G401.6 (cell line): ENCODE results near the gene C1QTNF3.
"Not testable (repeated sequence)": the region's sequence is repeated elsewhere in the genome, so short reads cannot be mapped to it uniquely, and the experiment has no call there.

Experiments used
- FAIRE-seq: peaks from 2 replicates; lab custom pipeline; 2012; peaks lifted over from hg19 to GRCh38; lab: Jason Lieb, UNC

Gene C1QTNF3

DNA sequence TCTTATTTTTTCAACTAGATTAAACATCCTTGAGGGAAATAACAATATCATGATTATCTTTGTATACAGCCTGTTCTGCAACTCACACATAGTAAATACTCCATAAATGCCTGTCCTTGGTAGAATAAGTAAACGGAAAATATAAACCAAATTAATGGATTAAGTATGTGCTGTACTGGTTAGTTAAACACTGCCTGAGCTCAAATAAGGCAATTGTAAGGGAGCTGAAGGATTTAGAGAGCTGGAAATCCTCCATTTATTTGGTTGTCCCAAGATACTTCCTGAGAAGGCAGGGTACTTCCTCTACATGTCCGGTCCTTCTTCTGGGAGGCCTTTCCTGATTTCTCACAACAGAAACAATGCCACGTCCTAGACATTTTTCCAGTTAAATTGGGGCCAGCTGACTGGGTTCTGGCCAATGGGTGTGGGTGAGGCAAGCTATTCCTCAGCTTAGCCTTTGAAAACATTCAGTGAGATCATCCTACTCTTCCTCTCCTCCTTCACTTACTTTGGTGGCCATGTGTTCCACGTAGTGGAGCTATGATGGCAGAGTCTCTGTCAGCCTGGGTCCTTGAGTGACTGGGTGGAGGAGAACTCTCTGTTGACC, 8.5 kb upstream of the C1QTNF3 start:
- FAIRE-seq, result no peak

DNA sequence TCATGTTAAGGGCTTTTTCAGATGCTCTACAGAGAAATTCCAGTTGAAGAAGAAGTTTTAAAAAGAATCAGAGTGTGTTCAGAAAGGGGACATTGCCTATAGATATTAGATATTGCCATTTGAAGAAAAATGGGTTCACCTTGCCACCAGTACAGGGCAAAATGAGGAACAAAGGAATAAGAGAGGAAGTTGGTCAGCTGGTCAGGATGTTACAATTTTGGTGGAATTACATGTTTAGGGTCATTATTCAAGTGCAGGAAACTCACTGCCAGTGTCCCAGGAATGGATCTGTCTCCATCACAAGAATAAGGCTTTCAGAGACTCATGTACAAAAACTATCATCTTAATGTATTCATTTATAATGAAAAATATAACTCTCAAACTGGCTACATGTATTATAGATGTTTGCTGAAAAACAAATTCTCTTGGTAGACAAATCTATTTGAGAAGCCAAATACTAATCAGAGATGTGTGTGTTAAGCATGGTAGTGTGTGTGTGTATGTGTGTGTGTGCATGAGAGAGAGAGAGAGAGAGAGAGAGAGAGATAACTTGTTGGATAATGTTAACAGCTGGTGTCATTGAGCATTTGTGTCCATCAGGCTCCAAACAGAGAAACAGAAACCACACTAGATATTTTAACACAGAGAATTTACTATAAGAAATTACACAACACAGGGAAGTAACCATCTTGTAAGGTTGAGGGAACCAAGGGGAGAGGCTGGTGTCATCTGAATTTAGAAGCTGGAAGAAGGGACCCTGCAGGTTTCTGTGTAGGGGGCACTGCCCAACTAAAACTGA, 5.0 kb upstream of the C1QTNF3 start:
- no peak for FAIRE-seq

- FAIRE-seq, result no peak
Measured at GRCh38 chr5:34047143-34047542, 4.1 kb upstream of the C1QTNF3 start.

- no peak for FAIRE-seq
Measured at GRCh38 chr5:34045996-34046395, 3.0 kb upstream of the C1QTNF3 start.

DNA sequence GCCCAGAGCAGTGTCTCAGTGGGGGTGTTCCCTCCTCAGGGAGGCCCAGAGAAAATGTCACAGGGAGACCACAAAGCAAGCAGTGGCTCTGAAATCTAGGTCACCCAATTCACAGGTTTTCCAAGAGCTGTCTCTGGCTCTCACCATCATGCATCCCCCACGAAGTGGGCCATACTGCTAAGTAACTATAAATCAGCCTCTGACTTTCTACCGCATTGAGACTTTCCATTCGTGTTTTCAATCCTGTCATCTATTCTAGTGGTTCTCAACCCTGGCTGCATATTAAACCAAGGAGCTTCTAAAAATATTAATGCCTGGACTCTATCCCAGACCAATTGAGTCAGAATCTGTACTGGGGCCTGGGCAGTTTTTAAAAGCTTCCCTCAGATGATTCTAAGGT, 2.0 kb upstream of the C1QTNF3 start:
- FAIRE-seq, result no peak

- no peak for FAIRE-seq
Measured at GRCh38 chr5:34042321-34042720, 692 bp downstream of the C1QTNF3 start.

DNA sequence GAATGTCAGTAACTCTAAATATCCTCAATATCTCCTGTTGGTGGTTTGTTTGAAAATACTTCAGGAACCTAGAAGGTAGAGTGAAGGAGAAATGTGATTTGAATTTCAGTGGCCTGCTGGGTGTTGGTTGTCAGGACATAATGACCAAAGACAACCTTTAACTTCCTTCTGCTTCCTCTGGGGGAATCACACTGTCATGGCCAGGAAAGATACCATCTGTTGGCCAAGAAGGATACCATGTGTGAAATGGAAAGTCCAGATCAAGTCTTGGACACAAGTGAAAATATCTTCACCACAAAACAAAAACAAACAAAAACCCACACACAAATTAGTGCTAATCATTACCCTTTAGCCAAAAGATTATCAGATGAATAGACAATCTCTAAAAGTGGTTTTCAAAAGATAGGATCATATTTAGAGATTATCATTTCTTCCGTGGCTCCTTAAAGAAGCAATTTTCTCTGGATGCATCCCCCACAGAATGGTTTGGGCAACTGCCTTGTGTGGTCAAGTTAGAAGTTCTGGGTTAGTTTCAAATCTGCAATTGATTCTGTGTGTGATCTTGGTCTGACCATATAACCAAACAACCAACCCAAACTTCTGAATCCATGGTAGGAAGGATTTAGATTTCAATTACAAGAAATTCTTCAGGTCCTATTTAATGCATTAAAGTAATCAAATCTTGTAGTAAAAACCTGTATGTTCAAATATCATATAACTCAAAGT, 1.6 kb downstream of the C1QTNF3 start:
- FAIRE-seq, result no peak

- no peak for FAIRE-seq
Measured at GRCh38 chr5:34040472-34040871, 2.5 kb downstream of the C1QTNF3 start.

- no peak for FAIRE-seq
Measured at GRCh38 chr5:34039398-34040157, 3.4 kb downstream of the C1QTNF3 start.

GRCh38 chr5:34038838-34039237, 4.2 kb downstream of the C1QTNF3 start:
- FAIRE-seq, result no peak

DNA sequence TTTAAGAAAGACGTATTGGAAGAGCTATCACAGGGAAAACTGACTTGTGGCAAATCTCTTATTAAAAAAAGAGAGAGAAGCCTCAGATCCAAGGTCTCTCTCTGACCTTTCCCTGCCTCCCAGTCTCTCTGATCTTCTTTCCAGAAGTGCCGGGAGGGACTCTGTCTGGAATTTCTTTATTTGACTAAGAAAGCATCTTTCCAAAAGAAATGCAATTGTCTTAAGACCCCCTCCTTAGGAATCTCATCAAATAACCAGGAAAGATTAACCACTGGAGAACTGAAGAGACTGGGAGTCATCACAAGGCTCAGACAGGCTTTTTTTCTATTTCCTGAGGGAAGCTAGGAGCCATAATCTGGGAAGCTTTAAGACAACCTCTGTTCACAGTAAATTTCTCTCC, 4.6 kb downstream of the C1QTNF3 start:
- FAIRE-seq, result no peak

DNA sequence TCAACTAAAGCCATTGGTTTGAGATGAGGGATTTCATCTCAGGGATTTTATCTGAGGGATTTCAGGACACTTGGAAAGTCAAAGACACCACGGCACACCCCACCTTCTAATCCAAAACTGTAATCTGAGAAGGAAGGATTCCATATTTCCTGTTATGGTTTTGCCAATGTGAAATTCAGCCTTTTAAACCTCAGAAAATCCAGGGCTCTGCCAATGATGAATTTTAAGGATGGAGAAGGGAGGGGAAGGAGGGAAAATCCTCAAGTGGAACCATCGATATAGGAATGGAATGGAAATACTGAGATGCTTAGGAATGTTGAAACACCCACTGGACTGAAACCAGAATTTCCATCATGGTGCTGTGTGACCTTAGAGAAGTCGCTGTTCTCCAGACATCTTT, 5.3 kb downstream of the C1QTNF3 start:
- no peak for FAIRE-seq

- FAIRE-seq, result no peak
Measured at GRCh38 chr5:34035756-34036155, 7.3 kb downstream of the C1QTNF3 start.

GRCh38 chr5:34034534-34035327, 8.3 kb downstream of the C1QTNF3 start:
- no peak for FAIRE-seq

- FAIRE-seq, result no peak
Measured at GRCh38 chr5:34031966-34032365, 11.0 kb downstream of the C1QTNF3 start.

DNA sequence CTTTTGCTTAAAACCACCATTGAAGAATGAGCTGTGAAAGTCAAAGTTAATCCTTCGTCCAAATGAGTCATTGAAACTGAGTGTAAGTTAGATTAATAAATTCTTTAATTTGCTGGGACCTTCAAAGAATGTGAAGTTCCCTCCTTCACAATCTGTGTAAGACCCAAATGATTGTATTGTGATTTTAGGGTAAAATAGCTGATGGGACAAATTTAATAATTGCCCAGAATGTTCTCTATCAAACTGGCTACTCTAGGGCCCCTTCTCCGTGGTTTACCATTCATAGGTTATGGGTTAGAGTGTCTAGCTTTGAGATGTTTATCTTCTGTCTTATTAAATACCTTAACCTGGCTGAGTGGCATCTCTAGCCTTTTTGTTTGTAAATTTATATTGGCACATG, 11.9 kb downstream of the C1QTNF3 start:
- FAIRE-seq, result no peak

- FAIRE-seq, result not testable (repeated sequence)
Measured at GRCh38 chr5:34030585-34030984, 12.4 kb downstream of the C1QTNF3 start.

GRCh38 chr5:34030048-34030447, 13.0 kb downstream of the C1QTNF3 start:
- no peak for FAIRE-seq

DNA sequence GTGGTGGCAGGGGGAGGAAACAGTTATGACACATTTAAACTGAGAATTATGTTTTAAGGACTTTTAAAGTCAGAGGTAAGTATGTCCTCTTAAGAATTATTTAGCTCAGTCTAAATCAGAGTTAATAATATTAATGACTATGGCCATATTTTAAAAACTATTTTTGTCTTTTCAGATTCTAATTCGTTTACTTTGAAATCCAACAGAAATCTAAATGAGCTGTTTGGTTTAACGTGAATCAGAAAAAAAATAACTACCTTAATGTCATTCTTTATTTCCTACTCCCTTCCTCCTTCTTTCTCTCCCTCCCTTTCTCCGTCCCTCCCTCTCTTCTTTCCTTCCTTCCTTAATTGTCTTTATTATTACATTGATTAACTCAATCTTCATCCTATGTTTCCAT, 14.7 kb downstream of the C1QTNF3 start:
- no peak for FAIRE-seq

DNA sequence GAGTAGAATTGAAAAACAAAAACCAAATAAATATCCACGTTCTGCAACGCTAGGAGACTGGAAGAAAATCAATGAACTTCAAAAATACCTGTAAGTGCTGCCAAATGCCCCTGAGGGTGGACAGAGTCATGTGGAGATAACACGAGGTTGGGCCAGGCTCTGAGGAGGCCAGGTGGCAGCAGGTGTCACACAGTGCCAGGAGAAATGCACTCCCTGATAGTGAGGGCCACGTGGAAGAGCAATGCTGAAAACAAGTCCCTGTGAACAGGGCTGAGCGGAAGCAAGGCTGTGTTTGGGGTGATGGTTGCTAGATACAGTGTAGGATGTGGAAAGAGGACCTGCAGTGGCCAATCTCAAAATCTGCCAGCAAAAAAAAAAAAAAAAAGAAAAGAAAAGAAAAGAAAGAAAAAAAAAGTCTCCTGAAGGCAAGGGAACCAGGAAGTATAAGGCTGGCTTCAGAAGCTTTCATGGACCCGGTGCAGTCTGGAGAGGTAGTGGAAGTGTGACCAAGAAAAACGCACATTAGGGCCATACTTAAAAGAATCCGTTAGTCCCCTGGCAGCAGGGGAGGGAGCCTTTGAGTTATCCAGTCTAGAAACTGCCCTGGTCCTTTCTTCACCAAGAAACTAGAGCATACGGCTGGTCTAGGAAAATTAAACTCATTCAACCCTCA, 16.8 kb downstream of the C1QTNF3 start:
- FAIRE-seq, result no peak

- FAIRE-seq, result no peak
Measured at GRCh38 chr5:34022121-34022705, 20.8 kb downstream of the C1QTNF3 start.
